ENCODE results near the gene SPACA4. TPM values are rescaled to one million over a fixed set of nuclear protein-coding genes. Genes with fewer than 3 reads are reported as not detected.

SPACA4 gene
- total and polyA plus RNA-seq, 9 of the 15 experiments (the other 6 are each of a cell fraction or from before 2014, with no cell fraction given) = not detected

- TF ChIP-seq CREB3 (tag; conservative IDR thresholded peaks at IDR 0.05; ENCODE audit: low read depth) (0 out of 2 replicates have a peak, but pooled peaks have one; percentile 23), RREB1 (CRISPR knock-in tag; IDR thresholded peaks at IDR 0.05) (0 out of 2 replicates have a peak, but pooled peaks have one; percentile 18), SAFB (IDR thresholded peaks at IDR 0.05; ENCODE audit: borderline replicate concordance, low read depth, low read length) (no peak), NR2C2 (CRISPR knock-in tag; IDR thresholded peaks at IDR 0.05) (no peak), NR2C2 (tag; IDR thresholded peaks at IDR 0.05) (0 out of 2 replicates have a peak, but pooled peaks have one; percentile 5), HDGF (IDR thresholded peaks at IDR 0.05) (peak; percentile 41; the same call in 1 of the 2 replicates), ZNF518B (CRISPR knock-in tag; IDR thresholded peaks at IDR 0.05) (no peak), E2F4 (CRISPR knock-in tag; IDR thresholded peaks at IDR 0.05; ENCODE audit: low read depth) (0 out of 2 replicates have a peak, but pooled peaks have one; percentile 51), ZNF395 (CRISPR knock-in tag; IDR thresholded peaks at IDR 0.05) (no peak; the same call in 1 of the 2 replicates)
These were observed 27.4 kb downstream of the SPACA4 start (continued) for GRCh38 chr19:48634036-48634342.
